B cell (primary cell): ENCODE data around the gene VPS13D.

Experiments
- CTCF ChIP-seq: fragments of 200-600 bp; IDR thresholded peaks from one replicate; pipeline ENCODE4 v1.8.0; 2022; ENCODE audit warnings: antibody characterized with exemption, mild to moderate bottlenecking
- EZH2 ChIP-seq: IDR thresholded peaks from 2 replicates; pipeline ENCODE4 v1.6.1; 2012; ENCODE audit warnings: borderline replicate concordance, low read depth, mild to moderate bottlenecking, moderate library complexity, low read length; ENCODE audit not compliant: insufficient read depth, poor library complexity, severe bottlenecking

- TF ChIP-seq CTCF: no peak
- no peak for TF ChIP-seq EZH2
These were observed 55.8 kb downstream of the VPS13D start for GRCh38 chr1:12285496-12286143.
